OCI-LY1 (cell line): ENCODE measurements around the gene UGT1A9.

ENCODE experiments used
- CTCF ChIP-seq: fragments of 200-600 bp; sonication (generic), shearing (Covaris generic); IDR thresholded peaks from 2 replicates; pipeline ENCODE4 v1.5.1; 2017; ENCODE audit warnings: mild to moderate bottlenecking, antibody characterized with exemption, low read length, moderate library complexity, mixed read lengths
- EZH2 ChIP-seq: fragments of 200-600 bp; sonication (generic), shearing (Covaris generic); IDR thresholded peaks from 2 replicates; pipeline ENCODE4 v1.8.0; 2017; ENCODE audit warnings: borderline replicate concordance, mixed run types, mild to moderate bottlenecking, antibody characterized with exemption, low read length, moderate library complexity, mixed read lengths

DNA sequence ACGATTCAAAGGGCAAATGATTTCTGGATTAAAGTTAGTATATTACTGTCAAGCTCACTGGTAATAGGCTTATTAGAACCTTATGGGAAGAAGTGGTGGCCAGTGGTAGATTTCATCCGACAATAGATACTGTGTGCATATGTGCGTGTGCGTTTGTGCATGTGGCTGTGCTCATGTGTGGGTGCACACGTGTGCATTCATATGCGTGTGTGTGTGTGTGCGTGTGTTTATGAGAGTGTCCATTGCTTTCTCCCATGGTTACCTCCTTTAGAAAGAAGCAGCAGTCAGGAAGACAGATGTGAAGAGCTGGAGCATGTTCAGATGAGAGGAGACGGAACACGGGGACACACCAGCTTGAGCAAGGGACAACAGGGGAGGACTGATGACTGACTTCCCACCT is 97.6 kb downstream of the UGT1A9 start:
- TF ChIP-seq CTCF (no peak), EZH2 (no peak)
